Dedifferentiated amniotic fluid mesenchymal stem cell (primary cell): ENCODE results near the gene FAM131C.
"Not testable (repeated sequence)": the region's sequence is repeated elsewhere in the genome, so short reads cannot be mapped to it uniquely, and the experiment has no call there.

Source experiments
- DNase-seq: peaks from one replicate; pipeline ENCODE4 v3.0.0-alpha.2; 2016; ENCODE audit errors: extremely low spot score

The FAM131C gene

DNA sequence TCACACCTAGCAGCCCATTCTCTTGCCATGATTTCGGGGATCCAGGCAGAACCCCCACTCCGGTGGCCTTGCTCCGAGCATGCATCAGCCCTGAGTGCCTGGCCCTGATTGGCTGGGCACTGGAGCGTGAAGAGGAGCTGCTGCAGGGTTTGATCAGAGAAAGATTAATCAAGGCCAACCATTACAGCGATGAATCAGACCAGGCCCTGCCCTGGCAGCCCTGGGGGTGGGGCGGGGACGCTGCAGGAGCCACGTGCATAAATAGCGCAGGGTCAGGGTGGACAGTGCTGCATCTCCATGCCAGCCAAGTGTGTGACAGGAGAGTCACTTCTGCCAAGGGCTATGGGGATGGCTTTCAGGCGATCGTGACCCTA is 3.4 kb upstream of the FAM131C start:
- peak; percentile 16 for DNase-seq

GRCh38 chr1:16076031-16076864 is 2.8 kb upstream of the FAM131C start:
- DNase-seq: peak; percentile 66

GRCh38 chr1:16075337-16076030 is 2.0 kb upstream of the FAM131C start:
- peak; percentile 17 for DNase-seq

- DNase-seq: no peak
Measured at GRCh38 chr1:16074217-16074616, 766 bp upstream of the FAM131C start.

DNA sequence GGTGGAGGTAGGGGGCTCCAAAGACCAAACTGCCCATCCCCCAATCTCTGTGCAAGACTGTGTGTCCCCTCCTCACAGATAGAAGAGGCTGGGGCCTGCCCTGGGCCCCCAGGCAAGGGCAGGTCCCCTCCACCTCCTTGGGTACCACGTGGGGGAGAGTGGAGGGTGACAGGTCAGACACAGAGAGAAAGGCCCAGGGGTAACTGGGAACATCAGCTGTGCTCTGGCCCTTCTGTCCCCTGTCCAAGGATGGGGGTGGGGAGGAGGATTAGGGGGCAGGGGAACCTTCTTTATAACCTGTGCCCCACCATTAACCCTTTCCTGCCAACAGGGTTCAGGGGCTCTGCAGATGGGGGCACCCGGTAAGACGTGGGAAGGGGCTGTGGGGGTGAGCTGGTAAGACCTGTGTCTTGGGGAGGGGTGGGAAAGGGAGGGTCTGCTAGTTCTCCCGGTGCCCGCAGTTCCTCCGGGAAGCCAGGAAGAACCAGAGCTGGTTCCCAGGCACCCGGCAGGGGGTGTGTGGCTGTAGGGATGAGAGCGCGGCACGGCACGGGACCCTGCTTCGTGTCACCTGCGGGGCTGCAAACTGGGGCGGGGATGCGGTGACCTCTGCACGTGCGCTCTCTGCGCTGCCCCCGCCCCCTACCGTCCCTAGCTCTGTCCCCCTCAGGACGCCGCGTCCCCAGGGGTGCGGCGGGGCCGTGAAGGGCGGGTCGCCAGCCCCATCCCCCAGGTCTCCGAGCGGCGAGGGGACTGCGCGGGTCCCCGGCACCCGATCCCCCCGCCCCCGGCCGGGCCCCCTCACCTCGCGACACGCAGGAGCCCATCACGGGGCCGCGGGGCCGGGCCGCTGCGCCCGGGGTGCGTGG is 601 bp downstream of the FAM131C start:
- DNase-seq: no peak

DNA sequence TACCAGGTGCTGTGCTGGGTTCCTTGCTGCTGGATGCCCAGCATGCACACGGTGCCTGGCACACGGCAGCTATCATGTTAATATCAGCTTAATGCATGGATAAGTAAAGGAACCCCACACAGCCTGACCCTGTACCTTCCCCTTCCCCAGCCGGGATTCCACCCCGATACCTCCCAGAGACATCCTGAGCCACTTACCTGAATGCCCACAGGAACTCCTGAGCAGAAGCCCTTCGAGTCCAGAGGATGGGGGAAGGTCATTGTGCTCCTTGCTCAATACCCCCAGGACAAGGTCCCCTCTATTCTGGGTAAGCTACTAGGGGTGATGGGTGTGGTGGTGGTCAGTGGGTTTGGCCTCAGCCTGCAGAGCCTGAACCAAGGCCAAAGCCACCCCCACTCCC is 1.4 kb downstream of the FAM131C start:
- no peak for DNase-seq

GRCh38 chr1:16071614-16072013 is 1.8 kb downstream of the FAM131C start:
- no peak for DNase-seq

- no peak for DNase-seq
Measured at GRCh38 chr1:16070640-16071355, 2.7 kb downstream of the FAM131C start.

- DNase-seq: peak; percentile 24
Measured at GRCh38 chr1:16068356-16069270, 4.8 kb downstream of the FAM131C start.

GRCh38 chr1:16067933-16068332 is 5.5 kb downstream of the FAM131C start:
- no peak for DNase-seq

DNA sequence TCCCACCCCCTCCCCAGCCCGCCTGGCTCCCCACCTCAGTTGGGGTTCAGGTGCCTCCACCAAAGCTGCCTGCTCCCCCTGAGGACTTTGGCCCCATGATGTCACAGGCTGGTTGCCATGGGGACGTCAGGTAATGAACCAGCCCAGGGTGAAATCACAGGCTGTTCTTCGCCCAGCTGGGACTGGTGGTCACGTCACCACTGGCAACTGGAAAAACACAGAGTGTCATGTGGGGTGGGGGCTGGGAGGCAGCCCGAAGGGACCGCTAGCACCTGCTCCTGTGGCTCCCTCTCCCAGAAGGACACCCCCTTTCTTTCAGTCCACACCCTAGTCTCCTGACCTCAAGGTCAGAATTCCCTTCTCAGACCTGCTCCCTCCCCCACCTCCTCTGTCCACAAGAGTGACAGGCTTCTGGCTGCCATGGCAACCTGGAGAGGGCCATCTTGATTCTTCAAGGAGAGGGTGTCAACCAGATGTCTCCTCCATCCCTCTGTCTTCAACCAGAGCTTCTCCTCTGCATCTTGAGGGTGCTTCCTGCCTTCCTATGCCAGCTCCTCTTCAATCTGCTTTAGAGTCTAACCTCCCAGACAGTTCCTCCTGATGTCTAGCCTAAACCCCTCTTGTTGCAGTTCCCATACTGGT is 6.2 kb downstream of the FAM131C start:
- DNase-seq: no peak

DNA sequence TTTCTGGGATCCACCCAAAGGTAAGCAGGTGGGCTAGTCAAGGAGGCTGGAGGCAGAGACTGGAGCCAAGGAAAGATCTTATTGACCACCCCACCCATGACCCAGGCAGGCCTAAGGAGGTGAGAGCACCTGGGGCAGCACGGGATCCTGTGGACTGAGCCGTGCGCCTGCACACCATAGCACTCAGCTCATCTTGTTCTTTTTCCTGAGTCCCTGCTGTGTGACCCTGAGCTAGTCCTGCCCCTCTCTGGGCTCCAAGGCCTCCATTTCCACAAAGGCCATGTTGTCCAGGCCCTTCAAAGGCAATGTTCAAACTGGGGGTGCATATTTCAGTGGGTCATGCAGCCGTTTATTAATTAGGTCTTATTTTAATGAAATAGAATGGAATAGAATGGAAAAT is 7.2 kb downstream of the FAM131C start:
- no peak for DNase-seq

DNA sequence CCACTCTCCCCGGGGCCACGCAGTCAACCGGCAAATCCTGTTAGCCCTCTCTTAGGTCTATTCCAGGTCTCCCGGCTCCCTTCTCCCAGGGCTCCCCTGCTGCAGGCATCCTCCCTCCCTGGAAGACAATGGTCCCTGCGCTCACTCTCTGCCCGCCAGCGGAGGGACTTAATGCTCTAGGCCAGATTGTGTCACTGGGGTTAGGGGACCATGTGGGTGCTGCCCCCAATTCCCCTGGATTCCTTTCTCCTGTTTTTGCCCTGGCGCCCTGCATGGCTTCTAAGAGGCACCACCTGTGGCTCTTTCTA is 8.2 kb downstream of the FAM131C start:
- DNase-seq: no peak

DNA sequence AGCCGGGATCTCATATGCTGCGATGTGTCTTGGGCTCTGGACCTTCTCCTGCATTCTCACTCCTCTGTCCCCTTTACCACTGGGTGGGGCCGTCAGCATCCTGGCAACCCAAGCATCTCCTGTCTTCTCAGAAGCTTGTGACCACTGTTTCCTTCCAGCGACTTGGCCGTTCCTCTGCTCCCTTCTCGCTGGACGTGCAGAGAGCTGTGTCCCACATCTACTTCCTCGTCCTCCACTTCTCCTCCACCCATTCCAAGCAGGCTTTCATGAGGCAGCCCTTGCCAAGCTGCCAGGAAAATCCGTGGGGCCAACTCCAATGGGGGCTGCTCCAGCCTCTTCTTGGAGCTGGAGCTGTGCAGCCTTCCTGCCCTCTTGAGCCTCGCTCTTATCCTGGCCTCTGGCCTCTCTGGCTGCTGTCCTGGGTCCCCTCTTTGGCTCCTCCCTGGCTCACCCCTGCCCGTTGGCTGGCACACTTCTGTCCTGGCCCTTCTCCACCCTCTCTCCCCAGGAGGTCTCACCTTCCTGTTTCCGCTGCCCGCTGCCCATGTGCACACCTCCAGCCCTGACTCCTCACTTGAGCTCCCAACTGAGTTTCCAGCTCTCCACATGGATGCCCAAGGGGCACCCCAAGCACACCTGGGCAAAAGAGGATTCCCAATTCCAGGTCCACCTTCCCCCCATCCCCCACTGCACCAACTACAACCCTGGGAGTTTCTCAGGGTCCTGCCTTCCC is 8.7 kb downstream of the FAM131C start:
- DNase-seq: no peak

DNA sequence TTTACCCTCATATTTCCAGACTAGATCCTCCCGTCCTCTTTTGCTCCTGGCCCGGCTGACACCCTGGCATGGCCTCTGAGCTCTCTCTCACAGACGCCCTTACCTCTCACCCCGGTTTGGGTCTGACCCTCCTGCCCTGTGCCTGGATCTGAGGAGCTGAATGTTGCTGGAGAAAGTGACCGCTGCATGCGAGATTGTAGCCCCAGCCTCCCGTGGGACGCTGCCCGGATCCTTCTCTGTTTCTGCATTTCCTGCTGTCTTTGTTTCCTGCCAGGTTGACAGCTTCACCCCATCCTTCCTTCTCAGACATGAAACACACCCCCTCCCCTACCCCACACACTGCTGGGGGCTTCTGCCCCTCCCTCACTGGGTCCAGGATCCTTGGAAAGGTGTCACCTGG is 9.5 kb downstream of the FAM131C start:
- DNase-seq: no peak

GRCh38 chr1:16063226-16063829 is 10.1 kb downstream of the FAM131C start:
- DNase-seq: no peak

DNA sequence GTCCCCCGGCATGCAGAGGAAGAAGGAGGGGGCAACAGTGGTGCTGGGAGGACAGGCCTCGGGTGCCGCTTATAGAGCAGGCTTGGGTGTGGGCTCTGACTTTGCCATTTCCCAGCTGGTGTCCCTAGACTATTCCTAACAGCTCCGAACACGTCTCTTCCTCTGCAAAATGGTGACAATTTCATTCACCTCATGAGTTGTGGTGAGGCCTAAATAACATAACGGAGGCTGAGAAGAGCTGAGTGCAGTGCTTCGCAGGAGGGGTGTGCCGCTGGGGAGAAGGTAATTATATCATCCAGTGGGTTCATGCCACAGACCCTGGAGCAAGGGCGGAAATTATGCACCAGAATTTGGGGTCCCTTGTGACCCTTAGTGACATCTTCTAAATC is 10.8 kb downstream of the FAM131C start:
- DNase-seq: not testable (repeated sequence)

GRCh38 chr1:16061989-16062686 is 11.3 kb downstream of the FAM131C start:
- not testable (repeated sequence) for DNase-seq

DNA sequence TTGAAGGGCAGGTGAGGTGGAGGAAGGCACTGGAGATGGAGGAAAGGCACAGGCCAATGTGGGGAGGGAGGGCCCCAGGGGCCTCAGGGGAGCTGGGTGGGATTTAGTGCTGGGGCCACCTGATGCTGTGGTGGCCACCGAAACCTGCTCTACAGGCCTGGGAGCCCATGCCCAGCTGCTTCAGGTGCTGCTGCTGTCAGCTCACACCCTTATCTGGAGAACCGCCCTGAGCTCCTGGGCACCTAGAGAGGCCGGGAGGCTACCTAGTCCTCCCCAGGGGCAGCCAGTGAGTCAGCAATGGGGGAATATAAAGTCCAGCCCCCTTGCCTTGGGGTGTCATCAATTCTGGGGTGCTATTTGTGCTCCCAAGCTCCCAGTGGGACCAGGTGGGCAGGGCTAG is 12.2 kb downstream of the FAM131C start:
- no peak for DNase-seq
